ENCODE data around the gene HEXIM2. TPM values are rescaled to one million over a fixed set of nuclear protein-coding genes. Genes with fewer than 3 reads are reported as not detected.

Gene HEXIM2
- total and polyA plus RNA-seq, 2 of the 13 experiments (the other 11 are each of a cell fraction or from before 2014, with no cell fraction given): 27.1 to 32.4 TPM

DNA sequence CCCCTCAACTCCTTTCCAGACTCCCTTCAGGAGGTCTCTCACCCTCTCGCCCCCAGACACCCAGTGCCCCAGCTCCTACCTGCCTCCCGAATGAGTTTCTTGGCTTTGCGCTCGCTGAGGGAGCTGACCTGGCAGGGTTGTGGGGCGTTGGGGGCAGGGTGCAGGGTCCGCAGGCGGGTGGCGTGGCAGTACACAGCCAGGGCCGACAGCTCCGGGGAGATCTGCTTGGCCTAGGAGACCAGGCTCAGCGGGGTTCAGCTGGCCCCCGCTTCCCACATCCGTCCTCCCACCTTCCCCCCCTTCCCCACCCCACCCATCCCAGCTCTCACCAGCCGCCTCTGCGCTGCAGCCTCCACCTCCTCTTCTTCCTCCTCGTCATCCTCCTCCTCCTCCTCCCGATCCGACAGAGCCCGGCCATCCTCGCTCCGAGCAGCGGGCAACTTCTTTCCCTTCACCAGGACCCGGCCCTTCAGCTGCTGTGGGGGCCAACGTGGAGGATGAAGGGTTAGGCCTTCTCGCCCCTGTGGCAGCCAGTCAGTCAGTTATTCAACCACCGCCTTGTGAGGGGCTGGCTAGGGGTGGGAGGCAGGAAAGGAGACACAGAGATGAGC lies 46.6 kb upstream of the HEXIM2 start:
- TF ChIP-seq AGO2 (optimal IDR thresholded peaks at IDR 0.05; ENCODE audit: low read depth, low read length) (peak; percentile 19), SNAI1 (CRISPR knock-in tag; IDR thresholded peaks at IDR 0.05; ENCODE audit: borderline replicate concordance) (no peak), HMGA1 (CRISPR knock-in tag; conservative IDR thresholded peaks at IDR 0.05) (no peak), PCBP1 (IDR thresholded peaks at IDR 0.05; ENCODE audit: borderline replicate concordance, low read depth, low read length) (0 out of 2 replicates have a peak, but pooled peaks have one; percentile 66), HNRNPLL (IDR thresholded peaks at IDR 0.05; ENCODE audit: low read depth, low read length, poor library complexity, severe bottlenecking) (no peak), HNRNPK (IDR thresholded peaks at IDR 0.05; ENCODE audit: low read depth, low read length, poor library complexity, severe bottlenecking) (peak; percentile 63)
- no peaks in the 10 kb centered on the region for H3K79me2 ChIP-seq (ENCODE audit: insufficient read depth, low read length)
- H3K9me3 ChIP-seq (ENCODE audit: low read length): no peaks in the 10 kb centered on the region
- H3K4me2 ChIP-seq (ENCODE audit: low read depth, low read length): no peak overlapping the region
- CTCF ChIA-PET (ENCODE audit: low intra/inter-chr PET ratio, low total read pairs): no interaction called here
- H3K4me1 ChIP-seq (ENCODE audit: insufficient read depth, low read length): peaks cover 47% of the 10 kb centered on the region
- no peak overlapping the region for H3K4me3 ChIP-seq (replicated peaks in 1 of 3; ENCODE audit: insufficient read depth in 1 of 3, low read depth in 2 of 3, low read length in 3 of 3)
- no peaks in the 10 kb centered on the region for H4K20me1 ChIP-seq (ENCODE audit: insufficient read depth, low read length)
- no peak overlapping the region for H3K27ac ChIP-seq (ENCODE audit: extremely low read length, insufficient read depth, low read length)
- H3K27me3 ChIP-seq (ENCODE audit: control insufficient read depth in 1 of 2, insufficient read depth in 2 of 2, low read length in 2 of 2): no peaks in the 10 kb centered on the region
- peaks cover 0 to 4% of the 10 kb centered on the region in 2 experiments; a peak in 1 of 5 replicates for H3K36me3 ChIP-seq (replicated peaks in 1 of 2; ENCODE audit: control insufficient read depth in 1 of 2, insufficient read depth in 2 of 2, low read length in 2 of 2)
- no peak for ATAC-seq
- in situ Hi-C loops (cut with HindIII; ENCODE audit: extremely low pct_ligation_motif_present, low pct_unique_long_range_greater_than_20kb): no loop called here
- no peak overlapping the region for H3K9ac ChIP-seq (ENCODE audit: insufficient read depth, low read depth, low read length)
- no peak for FAIRE-seq
- no peak overlapping the region for H2AFZ ChIP-seq (ENCODE audit: low read length)
- POLR2A ChIA-PET: interaction anchor here (0.7 to 1.3 kb wide), 3 partner anchors 9 to 14 kb away, joined by 3 to 4 read pairs (median 3); no protein-coding TSS in a partner anchor
- WGBS (ENCODE audit: low lambda C conversion rate): 90% methylated on average over 24 of the region's 26 CpGs
- no peak for DNase-seq (ENCODE audit: low spot score)
- no TSS peak for BruUV-seq (replicated peaks)
- intact Hi-C loops (cut with micrococcal nuclease; ENCODE audit: unreplicated experiment): no loop called here

DNA sequence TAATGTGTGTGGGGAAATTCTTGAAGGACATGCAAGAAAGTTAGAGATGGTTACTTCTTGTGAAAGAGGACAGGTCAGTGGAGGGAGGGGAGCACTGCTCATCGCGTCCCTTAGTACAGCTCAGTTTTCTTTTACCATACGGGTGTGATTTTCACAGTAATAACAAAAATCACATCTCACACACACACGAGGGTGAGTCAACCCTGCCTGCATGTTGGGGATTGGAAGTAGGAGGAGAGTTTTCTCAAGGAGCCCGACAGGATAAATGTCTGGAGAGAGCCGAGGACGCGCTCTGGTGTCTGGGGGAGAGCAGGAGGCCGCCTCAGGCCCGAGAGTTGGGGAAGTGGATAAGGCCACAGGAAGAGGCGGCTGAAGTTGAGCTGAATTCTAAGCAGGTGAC lies 45.8 kb upstream of the HEXIM2 start:
- intact Hi-C loops (cut with micrococcal nuclease; ENCODE audit: unreplicated experiment): no loop called here
- no peak for FAIRE-seq
- TF ChIP-seq GLI4 (CRISPR knock-in tag; IDR thresholded peaks at IDR 0.05; ENCODE audit: borderline replicate concordance) (no peak), ARNTL (CRISPR knock-in tag; IDR thresholded peaks at IDR 0.05) (no peak), ZNF615 (CRISPR knock-in tag; IDR thresholded peaks at IDR 0.05; ENCODE audit: borderline replicate concordance) (no peak), PHF5A (CRISPR knock-in tag; IDR thresholded peaks at IDR 0.05; ENCODE audit: low read depth, unreplicated experiment) (no peak), RFX3 (CRISPR knock-in tag; IDR thresholded peaks at IDR 0.05) (no peak), BRD4 (CRISPR knock-in tag; IDR thresholded peaks at IDR 0.05) (no peak)

More for the DNA sequence above, 45.8 kb upstream of the HEXIM2 start:
- no peak for DNase-seq (ENCODE audit: low spot score)
- ChIA-PET CTCF (ENCODE audit: low intra/inter-chr PET ratio, low total read pairs) (interaction anchor here (0.9 kb wide), 1 partner anchor 20 kb away, joined by 3 read pairs; the partner anchor contains the start of gene ACBD4), POLR2A (interaction anchor here (1.2 kb wide), 1 partner anchor 20 kb away, joined by 3 read pairs; the partner anchor contains the start of gene ACBD4)
- no peak overlapping the region for H3K27ac ChIP-seq (ENCODE audit: extremely low read length, insufficient read depth, low read length)
- H3K4me2 ChIP-seq (ENCODE audit: low read depth, low read length): no peak overlapping the region
- H3K36me3 ChIP-seq (replicated peaks in 1 of 2; ENCODE audit: control insufficient read depth in 1 of 2, insufficient read depth in 2 of 2, low read length in 2 of 2): peaks cover 0 to 5% of the 10 kb centered on the region in 2 experiments; a peak in 1 of 5 replicates
- no peak overlapping the region for H3K4me3 ChIP-seq (replicated peaks in 1 of 3; ENCODE audit: insufficient read depth in 1 of 3, low read depth in 2 of 3, low read length in 3 of 3)
- no peak for ATAC-seq
- no peaks in the 10 kb centered on the region for H3K27me3 ChIP-seq (ENCODE audit: control insufficient read depth in 1 of 2, insufficient read depth in 2 of 2, low read length in 2 of 2)
- no peaks in the 10 kb centered on the region for H3K9me3 ChIP-seq (ENCODE audit: low read length)
- WGBS (ENCODE audit: low lambda C conversion rate): 88% methylated on average over 11 of the region's 11 CpGs
- no peaks in the 10 kb centered on the region for H3K79me2 ChIP-seq (ENCODE audit: insufficient read depth, low read length)
- H3K9ac ChIP-seq (ENCODE audit: insufficient read depth, low read depth, low read length): no peak overlapping the region
- BruUV-seq (replicated peaks): no TSS peak
- in situ Hi-C loops (cut with HindIII; ENCODE audit: extremely low pct_ligation_motif_present, low pct_unique_long_range_greater_than_20kb): no loop called here
- no peak overlapping the region for H2AFZ ChIP-seq (ENCODE audit: low read length)
- no peaks in the 10 kb centered on the region for H4K20me1 ChIP-seq (ENCODE audit: insufficient read depth, low read length)
- H3K4me1 ChIP-seq (ENCODE audit: insufficient read depth, low read length): peaks cover 40% of the 10 kb centered on the region
